Activated CD8-positive, alpha-beta T cell treated with anti-CD3 and anti-CD28 coated beads for 36 hours (primary cell): ENCODE results near the gene RCAN2. TPM values are rescaled to one million over a fixed set of nuclear protein-coding genes. Genes with fewer than 3 reads are reported as not detected.

ENCODE experiments used
- ATAC-seq: fragments of 200-7000 bp; cut with Tn5 transposase; one replicate; pipeline ENCODE4 v1.10.0; 2021; ENCODE audit warnings: mild to moderate bottlenecking, moderate library complexity
- CTCF ChIA-PET: fragments of 350-600 bp; sonication (Branson Sonifier 250); formaldehyde crosslinking; loops from one replicate; lab custom pipeline; 2021; ENCODE audit warnings: antibody characterized with exemption; lab: Charles Lee
- POLR2A ChIA-PET: fragments of 350-600 bp; sonication (Branson Sonifier 250); formaldehyde crosslinking; loops from one replicate; lab custom pipeline; 2021; ENCODE audit warnings: antibody characterized with exemption; lab: Charles Lee
- DNase-seq: peaks from one replicate; pipeline ENCODE4 v3.0.0-alpha.2; 2020
- H3K27ac Mint-ChIP-seq: one replicate; pipeline ENCODE4 v1.8.0; 2021; ENCODE audit warnings: mild to moderate bottlenecking, mixed read lengths
- H3K27me3 Mint-ChIP-seq: one replicate; pipeline ENCODE4 v1.8.0; 2021; ENCODE audit warnings: mixed read lengths
- H3K36me3 Mint-ChIP-seq: one replicate; pipeline ENCODE4 v1.8.0; 2021; ENCODE audit warnings: low read depth, mixed read lengths
- H3K4me1 Mint-ChIP-seq: one replicate; pipeline ENCODE4 v1.8.0; 2021; ENCODE audit warnings: low read depth, mixed read lengths
- H3K4me3 Mint-ChIP-seq: one replicate; pipeline ENCODE4 v1.8.0; 2021; ENCODE audit warnings: mild to moderate bottlenecking, moderate library complexity, mixed read lengths
- H3K9me3 Mint-ChIP-seq: one replicate; pipeline ENCODE4 v1.8.0; 2021; ENCODE audit warnings: mixed read lengths
- intact Hi-C: fragments of 100-400 bp; cut with micrococcal nuclease; formaldehyde crosslinking; loops from one replicate; pipeline ENCODE4 v1.10.0; 2022
- total RNA-seq, 2 experiments: library from RNA; stranded (reverse); gene quantifications; one replicate each; pipeline ENCODE4 v1.2.3, GENCODE V29; 2021
- TF ChIP-seq, protein P1 (sequence below): fragments of 200-600 bp; IDR thresholded peaks from one replicate; pipeline ENCODE4 v1.8.0; 2022; ENCODE audit warnings: antibody characterized with exemption, mild to moderate bottlenecking

Gene RCAN2
- total RNA-seq, 2 experiments from 2014 or later: not detected

DNA sequence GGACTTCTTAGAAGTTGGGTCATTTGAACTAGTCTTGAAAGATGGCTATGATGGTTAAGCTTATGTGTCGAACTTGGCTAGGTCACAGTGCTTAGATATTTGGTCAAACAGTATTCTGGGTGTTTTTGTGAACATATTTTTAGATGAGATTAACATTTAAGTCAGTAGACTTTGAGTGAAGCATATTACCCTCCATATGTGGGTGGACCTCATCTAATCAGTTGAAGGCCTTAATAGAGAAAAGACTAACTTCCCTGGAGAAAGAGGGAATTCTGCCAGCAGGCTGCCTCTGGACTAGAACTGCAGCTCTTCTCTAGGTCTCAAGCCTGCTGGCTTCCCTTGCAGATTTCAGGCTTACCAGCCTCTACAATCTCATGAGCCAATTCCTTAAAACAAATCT, 76.9 kb downstream of the RCAN2 start:
- H3K36me3 Mint-ChIP-seq: no peaks in the 10 kb centered on the region
- no peaks in the 10 kb centered on the region for H3K9me3 Mint-ChIP-seq
- TF ChIP-seq, protein P1, sequence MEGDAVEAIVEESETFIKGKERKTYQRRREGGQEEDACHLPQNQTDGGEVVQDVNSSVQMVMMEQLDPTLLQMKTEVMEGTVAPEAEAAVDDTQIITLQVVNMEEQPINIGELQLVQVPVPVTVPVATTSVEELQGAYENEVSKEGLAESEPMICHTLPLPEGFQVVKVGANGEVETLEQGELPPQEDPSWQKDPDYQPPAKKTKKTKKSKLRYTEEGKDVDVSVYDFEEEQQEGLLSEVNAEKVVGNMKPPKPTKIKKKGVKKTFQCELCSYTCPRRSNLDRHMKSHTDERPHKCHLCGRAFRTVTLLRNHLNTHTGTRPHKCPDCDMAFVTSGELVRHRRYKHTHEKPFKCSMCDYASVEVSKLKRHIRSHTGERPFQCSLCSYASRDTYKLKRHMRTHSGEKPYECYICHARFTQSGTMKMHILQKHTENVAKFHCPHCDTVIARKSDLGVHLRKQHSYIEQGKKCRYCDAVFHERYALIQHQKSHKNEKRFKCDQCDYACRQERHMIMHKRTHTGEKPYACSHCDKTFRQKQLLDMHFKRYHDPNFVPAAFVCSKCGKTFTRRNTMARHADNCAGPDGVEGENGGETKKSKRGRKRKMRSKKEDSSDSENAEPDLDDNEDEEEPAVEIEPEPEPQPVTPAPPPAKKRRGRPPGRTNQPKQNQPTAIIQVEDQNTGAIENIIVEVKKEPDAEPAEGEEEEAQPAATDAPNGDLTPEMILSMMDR: no peak
- H3K4me1 Mint-ChIP-seq: no peaks in the 10 kb centered on the region
- peaks cover 5% of the 10 kb centered on the region for H3K27me3 Mint-ChIP-seq
- H3K4me3 Mint-ChIP-seq: no peak overlapping the region
- H3K27ac Mint-ChIP-seq: no peak overlapping the region
- ChIA-PET CTCF (interaction anchor here (1.0 kb wide), 1 partner anchor 324 kb away, joined by 3 read pairs; no protein-coding TSS in a partner anchor), POLR2A (no interaction called here)
- intact Hi-C loops: no loop called here
- ATAC-seq: no peak
- no peak for DNase-seq

DNA sequence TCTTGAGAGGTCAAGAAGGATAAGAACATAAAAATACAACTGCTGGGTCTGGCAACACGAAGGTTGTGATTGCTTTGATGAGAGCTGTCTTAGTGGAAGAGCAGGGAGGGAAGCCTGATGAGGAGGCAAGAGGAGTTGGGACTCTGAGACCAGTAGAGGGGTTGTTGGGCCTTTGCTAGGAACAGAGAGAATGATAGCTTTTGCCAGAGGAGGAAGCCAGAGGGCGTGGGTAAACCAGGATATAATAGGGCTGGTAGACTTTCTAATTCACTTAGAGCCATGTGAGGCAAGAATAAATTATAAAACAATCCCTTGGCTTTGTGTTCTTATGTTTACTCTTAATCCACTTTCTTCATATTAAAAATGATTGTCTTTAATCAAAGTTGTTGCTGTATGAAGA, 78.6 kb downstream of the RCAN2 start:
- intact Hi-C loops: no loop called here
- ATAC-seq: no peak
- TF ChIP-seq, protein P1: no peak
- H3K27ac Mint-ChIP-seq: no peak overlapping the region
- CTCF ChIA-PET: interaction anchor here (1.1 to 1.8 kb wide), 4 partner anchors 192 to 482 kb away, joined by 3 to 11 read pairs (median 4); no protein-coding TSS in a partner anchor
- DNase-seq: no peak
- no peak overlapping the region for H3K4me3 Mint-ChIP-seq
- H3K36me3 Mint-ChIP-seq: no peaks in the 10 kb centered on the region
- H3K4me1 Mint-ChIP-seq: no peaks in the 10 kb centered on the region
- peaks cover 3% of the 10 kb centered on the region for H3K27me3 Mint-ChIP-seq
- POLR2A ChIA-PET: interaction anchor here (0.6 kb wide), 1 partner anchor 9 kb away, joined by 3 read pairs; no protein-coding TSS in a partner anchor
- H3K9me3 Mint-ChIP-seq: no peaks in the 10 kb centered on the region

- H3K27ac Mint-ChIP-seq: no peak overlapping the region
- H3K9me3 Mint-ChIP-seq: no peaks in the 10 kb centered on the region
- H3K4me3 Mint-ChIP-seq: no peak overlapping the region
- ChIA-PET CTCF (interaction anchor here (1.3 to 1.8 kb wide), 3 partner anchors 191 to 480 kb away, joined by 4 to 11 read pairs (median 5); no protein-coding TSS in a partner anchor), POLR2A (no interaction called here)
- H3K4me1 Mint-ChIP-seq: no peaks in the 10 kb centered on the region
- intact Hi-C loops: loop anchor here (2.0 kb wide), 2 partner anchors 191 to 321 kb away; no protein-coding TSS in a partner anchor
- H3K27me3 Mint-ChIP-seq: peaks cover 1% of the 10 kb centered on the region
- TF ChIP-seq, protein P1: no peak
- ATAC-seq (no peak), DNase-seq (no peak)
- H3K36me3 Mint-ChIP-seq: no peaks in the 10 kb centered on the region
These were observed 79.6 kb downstream of the RCAN2 start for GRCh38 chr6:46411456-46412197.

- H3K27me3 Mint-ChIP-seq: peaks cover 1% of the 10 kb centered on the region
- H3K4me1 Mint-ChIP-seq: no peaks in the 10 kb centered on the region
- peak; percentile 14 for DNase-seq
- intact Hi-C loops: loop anchor here (2.0 kb wide), 2 partner anchors 190 to 320 kb away; no protein-coding TSS in a partner anchor
- no peak for ATAC-seq
- H3K9me3 Mint-ChIP-seq: no peaks in the 10 kb centered on the region
- ChIA-PET CTCF (interaction anchor here (0.7 to 5.0 kb wide), 18 partner anchors 9 to 480 kb away, joined by 3 to 55 read pairs (median 4); no protein-coding TSS in a partner anchor), POLR2A (interaction anchor here (0.7 kb wide), 1 partner anchor 12 kb away, joined by 5 read pairs; no protein-coding TSS in a partner anchor)
- H3K27ac Mint-ChIP-seq: no peak overlapping the region
- no peak overlapping the region for H3K4me3 Mint-ChIP-seq
- TF ChIP-seq, protein P1: peak; percentile 82
- no peaks in the 10 kb centered on the region for H3K36me3 Mint-ChIP-seq
These were observed 80.8 kb downstream of the RCAN2 start for GRCh38 chr6:46410334-46410953.
